Activated CD8-positive, alpha-beta memory T cell treated with anti-CD3 and anti-CD28 coated beads for 36 hours (primary cell): ENCODE results near the gene EIF2S3. TPM values are rescaled to one million over a fixed set of nuclear protein-coding genes. Genes with fewer than 3 reads are reported as not detected.

Source experiments
- CTCF ChIA-PET: fragments of 350-600 bp; sonication (Branson Sonifier 250); formaldehyde crosslinking; loops from one replicate; lab custom pipeline; 2021; ENCODE audit warnings: antibody characterized with exemption; lab: Charles Lee
- POLR2A ChIA-PET: fragments of 350-600 bp; sonication (Branson Sonifier 250); formaldehyde crosslinking; loops from one replicate; lab custom pipeline; 2021; ENCODE audit warnings: antibody characterized with exemption; lab: Charles Lee
- total RNA-seq, 2 experiments: library from RNA; stranded (reverse); gene quantifications; one replicate each; pipeline ENCODE4 v1.2.3, GENCODE V29; 2021

Gene EIF2S3
- 100 to 1,000 TPM; 321 to 323 TPM for total RNA-seq

DNA sequence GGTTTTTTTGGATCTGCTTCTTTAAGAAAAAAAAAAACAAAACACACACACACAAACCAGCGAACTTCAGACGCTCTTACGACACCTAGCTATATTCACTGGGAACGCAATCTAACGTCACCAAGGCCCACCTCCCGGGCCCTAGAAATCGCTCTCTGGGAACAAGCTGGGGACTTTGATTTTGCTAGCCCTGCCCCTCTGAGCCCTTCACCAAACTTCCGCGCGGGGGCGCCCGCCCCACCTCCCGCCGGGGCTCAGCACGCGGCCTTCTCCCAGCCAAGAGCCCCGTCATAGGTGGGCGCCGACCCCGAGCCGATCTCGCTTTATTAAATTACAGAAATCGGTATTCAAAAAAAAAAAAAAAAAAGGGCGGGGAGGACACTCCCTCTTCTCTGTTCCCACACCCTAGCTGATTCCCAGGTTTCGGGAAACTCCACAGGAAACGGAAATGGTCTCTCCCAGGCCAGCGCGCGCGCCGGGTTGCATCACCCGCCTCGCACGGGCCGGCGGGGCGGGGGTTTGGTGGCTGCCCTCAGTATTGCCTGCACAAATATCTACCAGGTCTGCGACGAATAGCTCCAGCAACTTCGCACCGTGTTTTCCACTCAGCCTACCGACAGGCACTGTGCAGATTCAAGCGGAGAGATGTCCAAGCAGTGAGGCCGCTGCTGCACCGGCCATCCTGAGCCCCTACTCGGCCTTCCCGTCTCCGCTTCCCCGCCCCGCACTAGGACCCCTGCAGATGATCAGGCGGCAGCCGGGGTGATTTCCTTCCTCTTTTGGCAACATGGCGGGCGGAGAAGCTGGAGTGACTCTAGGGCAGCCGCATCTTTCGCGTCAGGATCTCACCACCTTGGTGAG lies at the start of gene EIF2S3:
Gene EIF2S3 (plus strand): TSS at position 775 of the 861 bp plus-strand sequence. CDS start 13 bp downstream, at position 788.
- ChIA-PET CTCF (interaction anchor here (0.7 to 2.8 kb wide), 10 partner anchors 25 to 192 kb away, joined by 3 to 31 read pairs (median 4); partner anchors contain the start of genes APOO, CXorf58 and KLHL15), POLR2A (interaction anchor here (0.7 to 2.1 kb wide), 7 partner anchors 29 to 271 kb away, joined by 3 to 19 read pairs (median 4); partner anchors contain the start of genes APOO, CXorf58 and SAT1)

DNA sequence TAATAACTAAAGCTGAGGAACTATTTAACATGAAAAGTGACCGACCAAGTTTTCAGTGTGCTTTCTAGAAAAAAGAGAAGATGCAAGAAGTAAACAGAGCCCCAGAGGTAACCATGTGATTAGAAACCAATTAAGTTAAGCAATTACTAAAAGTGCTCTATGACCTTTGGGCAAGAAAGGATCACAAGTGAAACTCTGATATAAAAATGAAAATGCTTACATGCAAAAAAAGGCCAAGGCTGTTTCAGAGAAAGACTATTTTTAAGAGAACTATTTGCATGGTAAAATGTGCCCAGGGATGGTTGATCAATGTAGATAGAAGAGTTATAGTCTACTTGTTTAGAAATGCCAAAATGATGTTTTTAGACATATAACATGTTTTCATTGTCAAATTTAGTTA lies 49.7 kb upstream of the EIF2S3 start:
- ChIA-PET POLR2A (no interaction called here), CTCF (no interaction called here)

DNA sequence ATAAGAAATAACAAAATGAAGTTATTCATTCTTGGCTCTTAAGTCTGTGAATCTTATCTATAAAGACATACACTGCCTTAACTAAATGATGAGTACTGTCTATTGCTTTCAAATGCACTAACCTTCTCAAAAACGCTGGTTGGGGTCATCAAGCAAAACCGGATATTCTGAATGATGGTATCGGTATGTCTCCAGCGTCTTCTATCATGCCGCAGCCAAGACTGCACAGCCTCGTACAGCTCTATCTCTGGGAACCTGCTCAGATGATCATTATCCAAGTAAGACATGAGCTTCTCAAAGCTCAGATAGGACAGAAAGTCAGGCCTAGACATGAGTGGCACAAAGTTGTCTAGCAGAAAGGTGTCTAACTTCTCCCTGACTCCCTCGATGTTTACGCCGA lies 48.9 kb upstream of the EIF2S3 start:
- CTCF ChIA-PET = no interaction called here
- POLR2A ChIA-PET = interaction anchor here (0.5 kb wide), 1 partner anchor 17 kb away, joined by 3 read pairs; no protein-coding TSS in a partner anchor

DNA sequence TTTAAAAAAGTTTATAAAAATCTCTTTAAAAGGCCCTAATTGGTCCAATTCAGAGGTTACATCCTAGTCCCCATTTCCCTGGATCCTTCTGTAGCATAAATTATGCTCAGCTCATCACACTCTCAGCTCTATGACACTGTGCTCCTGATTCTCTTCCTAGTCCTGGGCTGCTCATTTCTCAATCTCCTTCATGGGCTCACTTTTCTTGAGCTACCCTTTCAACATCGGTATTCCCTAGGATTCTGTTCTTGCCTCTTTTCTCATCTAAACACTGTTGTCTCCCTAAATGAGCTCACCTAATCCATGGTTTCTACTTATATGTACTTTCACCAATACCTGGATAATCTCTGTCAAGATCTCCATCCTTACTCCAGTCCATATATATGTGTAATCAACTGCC lies 42.5 kb upstream of the EIF2S3 start:
- ChIA-PET CTCF (no interaction called here), POLR2A (no interaction called here)

DNA sequence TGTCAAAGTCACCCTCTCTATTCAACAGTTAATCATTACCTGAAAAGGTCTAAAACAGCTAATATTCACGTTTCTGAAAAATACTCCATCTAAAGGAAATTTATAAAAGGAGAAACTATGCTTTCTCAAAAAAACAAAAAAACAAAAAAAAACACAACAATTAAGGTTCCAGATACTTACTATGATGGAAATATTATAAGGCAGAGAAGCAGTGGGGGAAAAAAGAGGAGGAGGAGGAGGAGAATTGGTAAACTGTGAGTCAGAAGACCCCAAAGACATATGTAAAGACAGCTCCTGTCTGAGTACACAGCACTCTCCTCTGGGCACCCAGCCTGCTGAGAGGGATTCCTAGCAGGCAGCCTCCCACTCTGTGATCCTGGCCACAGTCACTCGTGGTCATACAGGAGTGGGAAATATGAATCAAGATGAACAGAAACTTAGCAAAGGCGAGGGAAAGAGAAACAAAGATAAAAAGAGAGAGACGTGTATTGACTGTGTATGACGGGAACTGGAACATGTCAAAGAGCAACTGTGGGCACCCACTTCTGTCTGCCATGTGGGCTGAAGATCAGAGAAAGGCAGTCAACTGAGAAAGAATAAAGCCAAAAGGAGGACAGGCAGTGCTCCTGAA lies 40.3 kb upstream of the EIF2S3 start:
- POLR2A ChIA-PET = no interaction called here
- CTCF ChIA-PET = interaction anchor here (0.8 kb wide), 1 partner anchor 62 kb away, joined by 3 read pairs; no protein-coding TSS in a partner anchor

DNA sequence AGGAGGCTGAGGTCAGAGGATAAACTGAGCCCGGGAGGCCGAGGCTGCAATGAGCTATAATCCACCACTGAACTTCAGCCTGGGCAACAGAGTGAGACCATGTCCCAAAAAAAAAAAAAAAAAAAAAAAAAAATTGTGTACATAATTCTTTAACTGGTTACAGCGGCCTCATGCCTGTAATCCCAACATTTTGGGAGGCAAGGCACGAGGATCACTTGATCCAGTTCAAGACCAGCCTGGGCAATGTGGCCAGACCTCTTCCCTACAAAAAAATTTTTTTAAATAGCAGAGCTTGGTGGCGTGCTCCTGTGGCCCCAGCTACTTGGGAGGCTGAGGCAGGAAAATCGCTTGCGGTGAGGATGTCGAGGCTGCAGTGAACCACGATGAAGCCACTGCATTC lies 37.1 kb upstream of the EIF2S3 start:
- POLR2A ChIA-PET = no interaction called here
- CTCF ChIA-PET = interaction anchor here (0.7 kb wide), 2 partner anchors 29 to 57 kb away, joined by 3 to 5 read pairs; no protein-coding TSS in a partner anchor

DNA sequence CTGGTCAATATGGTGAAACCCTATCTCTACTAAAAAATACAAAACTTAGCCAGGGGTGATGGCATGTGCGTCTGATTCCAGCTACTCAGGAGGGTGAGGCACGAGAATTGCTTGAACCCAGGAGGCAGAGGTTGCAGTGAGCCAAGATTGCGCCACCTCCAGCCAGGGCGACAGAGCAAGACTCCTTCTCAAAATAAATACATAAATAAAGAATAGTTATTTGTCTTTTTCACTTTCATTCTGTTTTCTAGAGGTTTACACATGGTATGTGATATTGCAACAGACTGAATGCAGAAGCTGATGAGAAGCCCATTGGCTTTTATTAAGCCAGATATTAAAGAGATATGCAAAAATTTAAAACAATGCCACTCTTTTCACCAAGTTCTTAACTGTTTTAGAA lies 35.9 kb upstream of the EIF2S3 start:
- CTCF ChIA-PET = no interaction called here

DNA sequence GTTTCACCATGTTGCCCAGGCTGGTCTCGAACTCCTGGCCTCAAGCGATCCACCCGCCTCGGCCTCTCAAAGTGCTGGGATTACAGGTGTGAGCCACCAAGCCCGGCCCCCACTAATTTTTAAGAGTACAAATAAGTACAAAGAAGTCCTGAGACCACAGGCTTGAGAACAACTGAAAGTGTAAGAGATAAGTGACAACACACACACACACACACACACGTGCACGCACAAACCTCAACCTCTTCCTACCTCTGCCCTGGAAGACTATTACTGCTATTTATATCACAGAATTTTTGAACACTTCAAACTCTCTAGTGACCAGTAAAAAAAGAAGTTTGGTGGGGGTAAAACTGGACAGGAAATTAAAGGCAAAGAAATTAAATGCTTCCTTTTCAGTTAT lies 35.3 kb upstream of the EIF2S3 start:
- ChIA-PET POLR2A (no interaction called here), CTCF (interaction anchor here (0.8 kb wide), 1 partner anchor 17 kb away, joined by 3 read pairs; no protein-coding TSS in a partner anchor)

More for the DNA sequence above, 35.9 kb upstream of the EIF2S3 start:
- POLR2A ChIA-PET = no interaction called here

DNA sequence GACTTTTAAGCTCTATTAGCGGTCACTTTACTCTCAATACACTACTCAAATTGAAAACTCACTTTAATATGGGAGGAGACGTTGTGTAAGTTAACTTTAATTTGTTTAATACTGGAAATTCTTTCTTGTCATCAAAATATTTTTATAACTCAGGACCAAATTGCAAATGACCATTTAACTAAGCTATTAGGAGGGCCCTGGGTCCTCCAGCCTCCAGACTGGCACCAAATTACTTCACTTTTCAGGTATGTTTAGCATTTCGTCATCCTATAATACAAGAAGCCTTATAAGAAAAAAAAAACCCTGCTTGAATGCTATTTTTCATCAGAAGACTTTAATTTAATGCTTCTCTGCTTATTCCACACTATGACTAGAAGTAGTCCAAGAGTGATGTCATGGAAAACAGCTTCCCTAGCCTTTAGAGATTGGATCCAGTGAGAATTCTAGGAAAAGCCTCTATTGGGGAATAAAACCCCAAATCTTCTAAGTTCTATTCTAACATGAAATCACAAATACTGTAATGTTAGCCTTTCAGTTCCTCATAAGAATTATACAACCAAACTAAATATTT lies 34.4 kb upstream of the EIF2S3 start:
- ChIA-PET POLR2A (no interaction called here), CTCF (no interaction called here)

DNA sequence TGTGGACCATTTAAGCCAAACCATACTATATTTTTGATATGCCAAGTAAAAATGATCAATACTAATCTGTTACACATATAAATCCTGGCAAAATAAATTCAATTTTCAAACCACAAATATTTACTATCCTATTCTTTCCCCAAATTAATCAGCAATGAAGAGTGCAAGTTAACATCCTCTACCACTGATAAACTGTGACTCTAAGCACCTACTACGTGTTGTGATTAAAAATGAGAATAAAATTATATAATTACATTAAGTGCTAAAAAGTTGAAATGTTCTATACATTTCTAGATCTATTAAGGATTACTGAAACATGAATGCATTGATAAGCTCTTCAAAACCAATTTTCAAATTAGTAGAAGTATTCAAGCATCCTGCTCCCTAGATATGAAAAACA lies 31.2 kb upstream of the EIF2S3 start:
- ChIA-PET CTCF (interaction anchor here (0.7 kb wide), 1 partner anchor 32 kb away, joined by 3 read pairs; no protein-coding TSS in a partner anchor), POLR2A (interaction anchor here (0.6 kb wide), 1 partner anchor 14 kb away, joined by 5 read pairs; no protein-coding TSS in a partner anchor)

DNA sequence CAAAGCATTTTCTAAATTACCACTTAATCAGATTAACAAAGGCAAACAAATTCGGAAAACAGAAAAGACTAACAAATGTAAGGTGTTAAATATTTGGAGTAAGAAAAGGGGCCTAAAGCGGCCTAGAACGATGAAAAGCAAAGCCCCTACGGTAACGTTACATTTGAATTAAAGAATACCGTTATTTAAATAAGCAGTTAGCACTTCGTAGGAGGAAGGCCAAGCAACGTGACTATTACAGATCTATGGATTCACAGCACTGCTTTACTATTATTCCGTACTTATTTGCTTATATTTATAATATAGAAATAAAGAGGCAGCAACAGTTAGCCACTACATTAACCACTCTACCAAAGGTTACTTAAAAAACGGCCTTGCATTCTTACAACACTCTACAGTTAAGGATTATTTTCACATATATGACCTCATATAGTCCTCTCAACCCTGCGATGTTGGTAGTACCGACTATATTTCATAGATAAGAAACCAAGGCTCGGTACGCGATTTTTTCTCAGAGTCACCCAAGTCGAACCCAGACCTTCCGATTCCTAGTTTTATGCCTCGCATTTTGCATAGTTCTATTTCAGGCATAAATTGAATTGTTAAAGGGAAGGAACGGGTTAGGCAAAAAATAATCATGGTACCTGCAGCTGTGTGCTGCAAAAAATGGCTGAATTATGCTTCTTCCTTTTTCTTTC lies 30.6 kb upstream of the EIF2S3 start:
- ChIA-PET POLR2A (interaction anchor here (0.7 kb wide), 1 partner anchor 30 kb away, joined by 5 read pairs; no protein-coding TSS in a partner anchor), CTCF (interaction anchor here (0.7 kb wide), 1 partner anchor 31 kb away, joined by 3 read pairs; no protein-coding TSS in a partner anchor)

DNA sequence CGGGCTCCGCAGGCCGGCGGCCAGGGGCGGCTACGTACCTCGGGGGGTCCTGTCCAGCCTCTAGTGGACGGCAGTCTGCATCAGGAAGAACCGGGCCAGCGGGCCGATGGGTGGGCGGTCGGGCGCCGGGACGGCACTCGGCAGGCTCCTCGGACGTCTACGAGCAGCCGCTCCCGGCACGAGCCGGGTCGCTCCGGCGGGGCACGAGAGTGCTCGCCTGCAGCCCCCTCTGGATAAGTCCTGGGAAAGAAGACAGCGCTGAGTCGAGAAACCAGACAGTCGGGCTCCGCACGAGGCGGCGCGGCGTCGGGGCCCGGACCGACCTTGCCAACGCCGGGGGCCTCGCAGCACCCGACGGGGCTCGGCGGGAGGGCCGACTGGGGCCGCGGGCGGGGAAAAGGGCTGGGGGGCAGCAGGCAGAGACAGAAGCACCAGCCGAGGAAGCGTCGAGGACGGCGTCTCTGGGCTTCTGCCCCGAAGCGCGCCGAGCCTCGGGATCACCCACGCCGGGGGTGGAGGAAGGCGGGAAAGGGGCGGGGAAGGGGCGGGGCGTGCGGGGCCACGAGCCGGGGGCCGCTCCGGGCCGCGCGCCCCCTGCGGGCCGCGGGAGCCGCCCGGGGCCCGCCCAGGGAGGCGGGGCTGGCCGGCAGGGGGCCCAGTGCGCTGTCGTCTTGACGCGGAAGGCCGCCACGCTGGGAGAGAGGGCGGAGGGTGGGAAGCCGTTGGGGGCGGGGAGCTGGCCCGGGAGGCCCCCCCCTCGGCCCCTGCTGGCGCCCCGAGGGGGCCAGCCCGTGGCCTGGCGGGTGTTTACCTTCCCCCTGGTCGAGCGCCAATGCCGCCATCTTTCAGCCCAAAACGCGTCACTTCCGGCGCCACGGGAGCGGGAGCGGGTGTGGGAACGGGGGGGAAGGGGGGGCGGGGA lies 29.7 kb upstream of the EIF2S3 start:
- ChIA-PET CTCF (interaction anchor here (0.5 to 1.5 kb wide), 3 partner anchors 29 to 117 kb away, joined by 3 to 10 read pairs (median 6); partner anchors contain the start of gene EIF2S3), POLR2A (interaction anchor here (0.7 to 1.7 kb wide), 6 partner anchors 29 to 358 kb away, joined by 3 to 19 read pairs (median 4); partner anchors contain the start of genes EIF2S3, PRDX4 and SAT1)

DNA sequence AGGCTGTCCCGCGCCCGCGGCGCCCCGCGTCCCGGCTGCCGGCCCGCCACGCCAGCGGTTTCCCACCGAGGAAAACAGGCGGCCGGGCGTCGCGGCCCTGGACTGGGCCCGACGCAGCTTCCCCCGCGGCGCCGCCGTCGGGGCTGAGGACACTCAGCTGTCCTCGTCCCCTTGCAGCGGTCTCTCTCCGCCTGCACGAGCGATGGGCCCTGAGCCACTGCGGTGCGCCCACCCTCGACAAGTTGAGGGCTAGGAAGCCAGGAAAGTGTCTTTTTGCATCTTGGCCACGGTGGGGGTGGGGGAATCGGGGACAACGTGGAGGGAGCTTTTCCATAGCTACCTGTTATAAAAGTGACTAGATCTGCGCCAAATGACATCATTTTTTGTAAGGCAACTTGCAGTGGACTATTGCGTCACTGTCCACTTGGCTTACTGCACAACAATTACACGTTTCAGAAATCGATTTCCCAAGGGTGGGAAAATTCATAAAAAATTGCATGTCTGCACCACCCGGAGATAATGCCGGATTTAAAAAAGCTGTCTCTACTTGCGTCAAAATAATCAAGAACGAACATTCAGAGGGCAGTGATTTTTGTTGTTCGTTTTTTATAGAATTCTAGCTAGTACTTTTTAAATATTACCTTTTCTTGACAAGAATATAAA lies 28.9 kb upstream of the EIF2S3 start:
- CTCF ChIA-PET = interaction anchor here (0.5 to 1.5 kb wide), 4 partner anchors 28 to 124 kb away, joined by 3 to 10 read pairs (median 4); partner anchors contain the start of genes EIF2S3 and ZFX

DNA sequence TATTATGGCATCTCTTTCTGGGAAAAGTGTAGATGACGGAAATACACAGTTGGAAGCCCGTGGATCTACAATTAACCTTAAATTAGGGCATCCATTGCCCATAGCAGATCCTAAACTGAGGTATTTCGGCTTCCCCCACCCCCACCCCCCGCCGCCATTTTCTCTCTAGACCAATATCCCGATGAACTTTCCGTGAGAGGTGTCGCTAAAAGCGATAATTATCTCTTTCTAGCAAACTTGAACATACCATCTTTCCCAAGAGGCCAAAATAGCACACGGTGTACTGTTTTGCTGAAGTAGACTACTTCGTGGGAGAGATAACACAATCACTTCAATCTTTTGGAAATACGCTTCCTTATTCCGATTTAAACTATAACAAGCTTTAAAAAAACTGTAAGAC lies 28.3 kb upstream of the EIF2S3 start:
- ChIA-PET POLR2A (interaction anchor here (1.2 to 1.7 kb wide), 5 partner anchors 28 to 359 kb away, joined by 3 to 19 read pairs (median 4); partner anchors contain the start of genes EIF2S3, PRDX4 and SAT1), CTCF (interaction anchor here (0.9 to 1.5 kb wide), 3 partner anchors 28 to 123 kb away, joined by 3 to 6 read pairs (median 4); partner anchors contain the start of gene ZFX)

More for the DNA sequence above, 28.9 kb upstream of the EIF2S3 start:
- POLR2A ChIA-PET = interaction anchor here (1.2 to 1.7 kb wide), 5 partner anchors 28 to 359 kb away, joined by 3 to 19 read pairs (median 4); partner anchors contain the start of genes EIF2S3, PRDX4 and SAT1

DNA sequence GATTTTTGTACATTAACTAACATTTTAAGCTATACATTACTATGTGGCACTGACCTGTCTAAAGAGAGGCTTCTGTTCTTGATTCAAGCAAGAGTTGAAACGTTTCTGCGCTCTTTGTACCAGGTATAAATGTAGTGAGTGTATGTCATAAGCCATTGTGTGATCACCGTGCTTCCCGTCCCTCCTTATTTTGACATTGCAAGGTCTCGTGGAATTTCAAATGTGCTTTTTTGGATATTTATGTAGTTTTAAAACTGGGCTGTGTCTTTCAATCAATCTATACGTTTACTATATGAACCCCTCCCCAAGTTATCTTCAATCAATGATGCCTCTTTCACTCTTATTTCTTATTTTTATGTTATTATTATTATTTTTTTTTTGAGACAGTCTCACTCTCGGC lies 27.7 kb upstream of the EIF2S3 start, which contains the start of gene KLHL15:
Gene KLHL15 (minus strand): TSS at position 101 of the 400 bp plus-strand sequence. CDS start 20,493 bp downstream, outside the sequence.
- ChIA-PET POLR2A (no interaction called here), CTCF (interaction anchor here (0.6 to 0.9 kb wide), 2 partner anchors 27 to 670 kb away, joined by 3 to 4 read pairs; no protein-coding TSS in a partner anchor)

DNA sequence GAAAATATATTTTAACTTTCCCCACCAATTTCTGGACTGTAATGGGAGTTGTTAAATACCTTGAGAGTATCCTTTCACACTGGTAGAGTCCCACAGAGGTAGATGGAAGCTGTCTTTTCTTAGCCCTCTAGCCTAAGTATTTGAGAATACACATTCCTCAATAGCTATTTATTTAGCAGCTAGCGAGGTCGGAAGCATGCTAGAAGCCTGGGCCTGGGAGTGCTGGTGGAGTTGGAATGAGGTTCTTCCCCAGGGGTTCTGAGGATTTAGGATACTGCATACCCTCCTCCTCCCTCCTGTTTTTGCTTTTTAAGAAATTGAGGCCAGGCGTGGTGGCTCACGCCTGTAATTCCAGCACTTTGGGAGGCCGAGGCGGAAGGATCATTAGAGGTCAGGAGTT lies 26.8 kb upstream of the EIF2S3 start:
- ChIA-PET POLR2A (no interaction called here), CTCF (no interaction called here)
